IPS-15b (cell line): Measurements from ENCODE around the gene CGNL1.

Experiments used
- H3K27me3 ChIP-seq: one replicate; pipeline ENCODE4 v1.6.1; 2013; ENCODE audit warnings: low read length; ENCODE audit not compliant: control insufficient read depth, insufficient read depth
- H3K36me3 ChIP-seq: one replicate; pipeline ENCODE4 v1.6.1; 2013; ENCODE audit warnings: low read length; ENCODE audit not compliant: control insufficient read depth, insufficient read depth
- H3K4me1 ChIP-seq: one replicate; pipeline ENCODE4 v1.6.1; 2013; ENCODE audit warnings: mild to moderate bottlenecking, low read length; ENCODE audit not compliant: control insufficient read depth, insufficient read depth
- H3K4me3 ChIP-seq: one replicate; pipeline ENCODE4 v1.5.1; 2013; ENCODE audit warnings: low read depth, low read length
- H3K9ac ChIP-seq: one replicate; pipeline ENCODE4 v1.6.1; 2013; ENCODE audit warnings: low read depth, mild to moderate bottlenecking, low read length
- H3K9me3 ChIP-seq: one replicate; pipeline ENCODE4 v1.6.1; 2013; ENCODE audit warnings: mild to moderate bottlenecking, low read length; ENCODE audit not compliant: control insufficient read depth, insufficient read depth

Gene CGNL1

GRCh38 chr15:57432141-57432741, 55.9 kb downstream of the CGNL1 start:
- no peak overlapping the region for H3K9ac ChIP-seq
- H3K4me1 ChIP-seq = peaks cover 16% of the 10 kb centered on the region
- H3K9me3 ChIP-seq = no peaks in the 10 kb centered on the region
- no peak overlapping the region for H3K4me3 ChIP-seq
- H3K36me3 ChIP-seq = no peaks in the 10 kb centered on the region
- H3K27me3 ChIP-seq = no peaks in the 10 kb centered on the region

- no peaks in the 10 kb centered on the region for H3K9me3 ChIP-seq
- peaks cover 18% of the 10 kb centered on the region for H3K4me1 ChIP-seq
- no peaks in the 10 kb centered on the region for H3K36me3 ChIP-seq
- no peak overlapping the region for H3K9ac ChIP-seq
- H3K4me3 ChIP-seq = no peak overlapping the region
- H3K27me3 ChIP-seq = no peaks in the 10 kb centered on the region
Observed at GRCh38 chr15:57436166-57436565, 59.9 kb downstream of the CGNL1 start.

GRCh38 chr15:57436961-57437360, 60.7 kb downstream of the CGNL1 start:
- Histone ChIP-seq H3K36me3 (no peaks in the 10 kb centered on the region), H3K27me3 (no peaks in the 10 kb centered on the region), H3K4me3 (no peak overlapping the region), H3K9me3 (no peaks in the 10 kb centered on the region), H3K4me1 (peaks cover 12% of the 10 kb centered on the region), H3K9ac (no peak overlapping the region)

GRCh38 chr15:57437564-57437963, 61.3 kb downstream of the CGNL1 start:
- H3K36me3 ChIP-seq = no peaks in the 10 kb centered on the region
- H3K9ac ChIP-seq = no peak overlapping the region
- H3K4me1 ChIP-seq = peaks cover 6% of the 10 kb centered on the region
- H3K27me3 ChIP-seq = no peaks in the 10 kb centered on the region
- H3K4me3 ChIP-seq = no peak overlapping the region
- no peaks in the 10 kb centered on the region for H3K9me3 ChIP-seq

GRCh38 chr15:57438166-57438565, 61.9 kb downstream of the CGNL1 start:
- Histone ChIP-seq H3K4me3 (no peak overlapping the region), H3K27me3 (no peaks in the 10 kb centered on the region), H3K9me3 (no peaks in the 10 kb centered on the region), H3K36me3 (no peaks in the 10 kb centered on the region), H3K9ac (no peak overlapping the region), H3K4me1 (peaks cover 5% of the 10 kb centered on the region)

GRCh38 chr15:57439128-57440027, 63.1 kb downstream of the CGNL1 start:
- H3K4me1 ChIP-seq = peaks cover 5% of the 10 kb centered on the region
- H3K9ac ChIP-seq = no peak overlapping the region
- peaks cover 2% of the 10 kb centered on the region for H3K36me3 ChIP-seq

GRCh38 chr15:57440167-57440566, 63.9 kb downstream of the CGNL1 start:
- H3K9me3 ChIP-seq = no peaks in the 10 kb centered on the region
- no peak overlapping the region for H3K9ac ChIP-seq
- peaks cover 2% of the 10 kb centered on the region for H3K36me3 ChIP-seq
- H3K4me1 ChIP-seq = peaks cover 6% of the 10 kb centered on the region
- H3K27me3 ChIP-seq = no peaks in the 10 kb centered on the region
- H3K4me3 ChIP-seq = no peak overlapping the region

More at GRCh38 chr15:57439128-57440027, 63.1 kb downstream of the CGNL1 start:
- Histone ChIP-seq H3K9me3 (no peaks in the 10 kb centered on the region), H3K4me3 (no peak overlapping the region), H3K27me3 (no peaks in the 10 kb centered on the region)

- Histone ChIP-seq H3K9ac (no peak overlapping the region), H3K4me3 (no peak overlapping the region), H3K27me3 (no peaks in the 10 kb centered on the region), H3K4me1 (peaks cover 11% of the 10 kb centered on the region), H3K36me3 (peaks cover 2% of the 10 kb centered on the region), H3K9me3 (no peaks in the 10 kb centered on the region)
Observed at GRCh38 chr15:57440799-57441198, 64.5 kb downstream of the CGNL1 start.

GRCh38 chr15:57442335-57442734, 66.0 kb downstream of the CGNL1 start:
- Histone ChIP-seq H3K27me3 (no peaks in the 10 kb centered on the region), H3K36me3 (peaks cover 2% of the 10 kb centered on the region), H3K4me3 (no peak overlapping the region), H3K9ac (no peak overlapping the region), H3K4me1 (peaks cover 14% of the 10 kb centered on the region), H3K9me3 (no peaks in the 10 kb centered on the region)

- Histone ChIP-seq H3K4me3 (no peak overlapping the region), H3K9ac (no peak overlapping the region), H3K4me1 (peaks cover 14% of the 10 kb centered on the region)
Observed at GRCh38 chr15:57443486-57443885, 67.2 kb downstream of the CGNL1 start.

GRCh38 chr15:57444877-57445513, 68.7 kb downstream of the CGNL1 start:
- Histone ChIP-seq H3K4me3 (no peak overlapping the region), H3K4me1 (peaks cover 13% of the 10 kb centered on the region), H3K27me3 (no peaks in the 10 kb centered on the region), H3K36me3 (peaks cover 2% of the 10 kb centered on the region), H3K9ac (peak overlapping the region; percentile 6), H3K9me3 (no peaks in the 10 kb centered on the region)

More at GRCh38 chr15:57443486-57443885, 67.2 kb downstream of the CGNL1 start:
- Histone ChIP-seq H3K9me3 (no peaks in the 10 kb centered on the region), H3K36me3 (peaks cover 2% of the 10 kb centered on the region), H3K27me3 (no peaks in the 10 kb centered on the region)
